NCI-H2107 treated with DMSO at 0.1 percent for 48 hours (cell line): ENCODE data around the gene STK32B.
"Not testable (repeated sequence)": the region's sequence is repeated elsewhere in the genome, so short reads cannot be mapped to it uniquely, and the experiment has no call there.

Experiments
- DNase-seq: peaks from one replicate; lab custom pipeline; 2025; ENCODE audit not compliant: unreplicated experiment; lab: John Stamatoyannopoulos, UW

STK32B gene

DNA sequence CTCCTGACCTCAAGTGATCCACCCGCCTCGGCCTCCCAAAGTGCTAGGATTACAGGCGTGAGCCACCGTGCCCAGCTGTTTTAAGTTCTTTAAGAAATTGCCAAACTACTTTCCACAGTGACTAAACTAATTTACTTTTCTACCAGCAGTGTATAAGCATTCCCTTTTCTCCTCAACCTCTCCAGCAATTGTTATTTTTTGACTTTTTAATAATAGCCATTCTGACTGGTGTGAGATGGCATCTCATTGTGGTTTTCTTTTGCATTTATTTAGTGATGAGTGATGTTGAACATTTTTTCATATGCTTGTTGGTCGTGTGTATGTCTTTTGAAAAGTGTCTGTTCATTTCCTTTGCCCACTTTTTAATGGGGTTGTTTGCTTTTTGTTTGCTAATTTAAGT, 199.3 kb downstream of the STK32B start:
- not testable (repeated sequence) for DNase-seq

- no peak for DNase-seq
Observed at GRCh38 chr4:5256421-5256820, 205.1 kb downstream of the STK32B start.

- no peak for DNase-seq
Observed at GRCh38 chr4:5257086-5257485, 205.8 kb downstream of the STK32B start.

GRCh38 chr4:5259471-5259870, 208.2 kb downstream of the STK32B start:
- DNase-seq = no peak

DNA sequence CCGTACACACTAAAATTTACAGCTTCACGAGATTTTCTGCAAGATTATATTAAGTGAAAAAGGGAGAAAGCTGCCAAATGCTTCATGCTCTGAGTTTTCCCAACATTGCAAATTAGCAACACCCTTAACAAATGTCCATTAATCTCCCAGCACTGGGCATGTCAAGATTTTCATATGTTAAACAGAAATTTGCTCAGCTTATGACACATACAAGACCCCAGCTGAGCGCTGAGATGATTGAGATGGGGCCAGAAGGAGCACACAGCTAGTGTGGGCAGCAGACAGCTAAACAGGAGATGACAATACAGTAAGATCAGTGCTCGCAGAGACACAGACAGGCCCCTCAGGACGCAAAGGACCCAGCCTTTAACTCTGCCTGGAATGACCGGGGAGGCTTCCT, 208.8 kb downstream of the STK32B start:
- no peak for DNase-seq

DNA sequence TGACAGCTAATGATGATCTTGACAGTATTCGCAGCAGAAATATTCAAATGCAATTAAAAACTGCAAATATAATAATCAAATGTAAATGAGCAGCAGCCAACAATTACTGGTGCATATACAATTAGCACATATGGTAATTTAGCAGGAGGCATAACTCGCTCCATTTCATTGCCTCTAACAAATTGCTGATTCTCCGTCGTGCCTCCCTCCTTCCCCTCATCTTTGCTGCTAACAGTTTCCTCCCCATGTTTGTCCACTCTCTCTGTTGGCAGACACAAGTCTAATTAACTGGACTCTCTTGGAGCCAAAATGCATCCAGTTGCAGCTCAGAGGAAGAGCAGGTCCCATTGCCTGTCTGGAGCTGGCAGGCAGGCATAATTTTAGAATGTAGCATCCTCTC, 210.6 kb downstream of the STK32B start:
- no peak for DNase-seq

GRCh38 chr4:5266991-5267390, 215.7 kb downstream of the STK32B start:
- no peak for DNase-seq

- DNase-seq = no peak
Observed at GRCh38 chr4:5267408-5267807, 216.1 kb downstream of the STK32B start.

DNA sequence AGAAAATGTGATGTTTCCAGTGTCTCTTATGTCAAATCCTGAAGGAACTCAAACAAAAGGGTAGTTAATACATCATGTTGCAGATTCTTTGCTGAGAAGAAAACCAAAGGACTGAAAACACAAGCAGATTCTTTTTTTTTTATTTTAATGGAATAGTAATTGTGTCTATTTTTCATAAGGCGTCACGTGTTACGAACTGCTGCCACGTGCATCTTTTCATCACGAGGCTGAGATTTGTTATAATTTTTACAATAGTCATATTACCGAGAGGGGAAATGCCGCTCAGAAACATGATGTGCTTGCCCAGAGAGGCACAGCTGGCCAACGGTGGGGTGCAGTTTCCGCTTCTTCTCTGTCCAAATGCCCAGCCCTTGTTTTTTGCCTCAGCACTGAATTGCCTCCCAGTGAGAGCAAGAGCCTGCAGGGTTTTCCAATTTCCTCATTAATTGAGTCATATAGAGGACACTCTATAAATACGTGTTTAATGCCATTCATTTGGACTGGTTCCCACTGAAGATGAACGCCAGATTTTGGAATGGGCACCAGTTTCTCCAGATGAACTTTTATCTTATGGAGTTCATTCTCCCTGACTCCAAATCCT, 225.3 kb downstream of the STK32B start:
- no peak for DNase-seq

GRCh38 chr4:5277079-5277478, 225.8 kb downstream of the STK32B start:
- no peak for DNase-seq

- DNase-seq = no peak
Observed at GRCh38 chr4:5278213-5278612, 226.9 kb downstream of the STK32B start.

DNA sequence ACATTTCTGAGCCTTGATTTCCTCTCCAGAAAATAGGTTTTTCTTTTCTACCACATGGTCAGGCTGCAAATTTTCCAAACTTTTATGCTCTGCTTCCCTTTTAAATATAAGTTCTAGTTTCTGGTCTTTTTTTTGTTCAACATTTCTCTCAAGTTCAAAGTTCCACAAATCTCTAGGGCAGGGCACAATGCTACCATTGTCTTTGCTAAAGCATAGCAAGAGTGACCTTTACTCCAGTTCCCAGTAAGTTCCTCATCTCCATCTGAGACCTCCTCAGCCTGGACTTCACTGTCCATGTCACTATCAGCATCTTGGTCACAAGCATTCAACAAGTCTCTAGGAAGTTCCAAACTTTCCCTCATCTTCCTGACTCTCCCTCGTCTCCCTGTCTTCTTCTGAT, 228.8 kb downstream of the STK32B start:
- not testable (repeated sequence) for DNase-seq

DNA sequence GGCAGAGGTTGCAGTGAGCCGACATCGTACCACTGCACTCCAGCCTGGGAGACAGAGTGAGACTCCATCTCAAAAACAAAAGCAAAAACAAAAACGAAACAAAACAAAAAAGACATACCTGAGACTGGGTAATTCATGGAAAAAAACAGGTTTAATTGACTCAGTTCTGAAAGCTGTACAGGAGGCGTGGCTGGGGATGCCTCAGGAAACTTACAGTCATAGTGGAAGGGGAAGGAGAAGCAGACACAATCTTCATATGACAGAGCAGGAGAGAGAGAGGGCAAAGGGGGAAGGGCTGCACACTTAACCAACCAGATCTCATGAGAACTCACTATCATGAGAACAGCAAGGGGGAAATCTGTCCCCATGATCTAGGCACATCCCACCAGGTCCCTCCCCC, 229.5 kb downstream of the STK32B start:
- no peak for DNase-seq

DNA sequence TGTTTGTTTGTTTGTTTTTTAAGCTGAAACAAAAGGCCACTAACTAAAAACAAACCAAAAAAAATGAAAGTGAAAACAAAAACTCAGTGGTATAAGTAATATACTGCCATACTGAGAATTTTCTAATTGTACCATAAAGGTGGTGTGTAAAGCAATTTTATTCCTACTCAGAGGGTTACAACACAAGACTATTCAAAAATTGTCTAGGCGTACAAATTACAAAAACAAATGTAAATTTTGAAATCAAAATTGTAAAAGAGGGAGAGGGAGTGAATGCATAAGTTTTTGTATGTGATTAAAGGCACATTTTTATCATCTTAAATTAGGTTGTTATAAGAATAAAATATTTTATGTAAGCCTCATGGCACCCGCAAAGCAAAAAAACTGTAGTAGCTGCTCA, 232.6 kb downstream of the STK32B start:
- no peak for DNase-seq

DNA sequence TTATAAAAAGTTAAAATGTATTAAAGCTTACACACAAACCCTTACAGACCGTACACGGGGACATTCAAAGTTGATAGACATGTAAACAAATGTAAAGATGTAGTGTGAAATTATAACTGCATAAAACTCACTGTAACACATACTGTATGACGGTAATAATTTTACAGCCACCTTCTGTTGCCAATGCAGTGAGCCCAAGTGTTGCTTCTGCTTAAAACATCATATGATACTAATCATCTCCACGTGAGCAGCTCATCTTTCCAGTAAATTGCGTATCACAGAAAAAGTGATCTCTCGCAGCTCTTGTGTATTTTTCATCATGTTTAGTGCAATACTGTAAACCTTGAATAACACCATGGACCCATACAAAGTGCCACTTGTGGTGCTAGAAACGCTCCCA, 233.2 kb downstream of the STK32B start:
- no peak for DNase-seq

- DNase-seq = peak; percentile 1
Observed at GRCh38 chr4:5292101-5292500, 240.8 kb downstream of the STK32B start.

DNA sequence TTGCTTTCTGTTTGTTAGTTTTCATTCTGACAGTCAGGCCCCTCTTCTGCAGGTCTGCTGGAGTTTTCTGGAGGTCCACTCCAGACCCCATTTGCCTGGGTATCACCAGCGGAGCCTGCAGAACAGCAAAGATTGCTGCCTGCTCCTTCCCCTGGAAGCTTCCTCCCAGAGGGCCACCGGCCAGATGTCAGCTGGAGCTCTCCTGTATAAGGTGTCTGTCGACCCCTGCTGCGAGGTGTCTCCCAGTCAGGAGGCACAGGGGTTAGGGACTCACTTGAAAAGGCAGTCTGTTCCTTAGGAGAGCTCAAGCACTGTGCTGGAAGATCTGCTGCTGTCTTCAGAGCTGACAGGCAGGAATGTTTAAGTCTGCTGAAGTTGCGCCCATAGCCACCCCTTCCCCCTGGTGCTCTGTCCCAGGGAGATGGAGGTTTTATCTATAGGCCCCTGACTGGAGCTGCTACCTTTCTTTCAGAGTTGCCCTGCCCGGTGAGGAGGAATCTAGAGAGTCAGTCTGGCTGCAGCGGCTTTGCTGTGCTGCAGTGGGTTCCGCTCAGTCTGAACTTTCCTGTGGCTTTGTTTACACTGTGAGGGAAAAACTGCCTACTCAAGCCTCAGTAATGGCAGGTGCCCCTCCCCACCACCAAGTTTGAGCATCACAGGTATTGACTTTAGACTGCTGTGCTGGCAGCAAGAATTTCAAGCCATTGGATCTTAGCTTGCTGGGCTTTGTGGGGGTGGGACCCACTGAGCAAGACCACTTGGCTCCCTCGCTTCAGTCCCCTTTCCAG, 246.9 kb downstream of the STK32B start:
- DNase-seq = not testable (repeated sequence)

- no peak for DNase-seq
Observed at GRCh38 chr4:5300283-5300682, 249.0 kb downstream of the STK32B start.

GRCh38 chr4:5307928-5308327, 256.6 kb downstream of the STK32B start:
- no peak for DNase-seq

DNA sequence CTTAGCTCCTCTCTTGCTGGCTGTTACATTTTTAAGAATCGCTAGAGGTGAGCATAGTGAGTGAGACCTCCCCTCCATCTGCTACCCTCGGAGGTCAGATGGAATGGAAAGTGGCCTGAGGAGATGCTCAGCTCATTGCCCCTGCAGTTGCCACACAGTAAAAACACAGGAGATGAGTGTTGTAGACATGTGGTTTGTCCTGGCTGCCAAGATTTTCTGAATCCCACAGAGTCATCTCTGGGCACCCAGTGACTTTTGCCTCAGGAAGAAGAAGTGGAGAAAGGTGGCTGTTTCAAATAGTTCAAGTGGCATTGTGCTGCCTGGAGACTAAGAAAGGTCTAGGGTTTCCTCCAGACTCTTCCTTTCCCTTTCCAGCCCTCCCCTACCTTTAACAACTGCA, 271.0 kb downstream of the STK32B start:
- no peak for DNase-seq

- no peak for DNase-seq
Observed at GRCh38 chr4:5330339-5330989, 279.2 kb downstream of the STK32B start.

DNA sequence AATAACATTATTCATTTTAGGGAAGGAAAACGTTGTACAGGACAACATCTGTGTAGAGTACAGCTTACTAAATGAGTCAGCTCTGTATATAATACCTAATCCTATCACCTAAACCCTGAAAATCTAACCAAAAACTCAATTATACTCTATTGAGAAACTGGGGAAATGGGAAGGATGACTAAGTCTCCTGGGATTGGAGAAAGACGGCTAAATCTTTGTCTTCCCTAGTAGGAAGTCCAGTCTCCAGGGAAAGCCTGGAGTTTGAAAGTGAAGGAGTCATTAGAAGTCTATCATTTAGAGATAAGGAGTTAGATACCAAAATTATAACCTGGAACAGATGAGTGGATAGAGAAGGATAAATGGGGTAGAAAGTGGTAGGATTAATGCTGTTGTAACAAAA, 286.5 kb downstream of the STK32B start:
- no peak for DNase-seq
